ENCODE results near the gene SAMD3. TPM values are rescaled to one million over a fixed set of nuclear protein-coding genes. Genes with fewer than 3 reads are reported as not detected.
"Not testable (repeated sequence)": the region's sequence is repeated elsewhere in the genome, so short reads cannot be mapped to it uniquely, and the experiment has no call there.

The SAMD3 gene
- total and polyA plus RNA-seq, 2 of the 13 experiments (the other 11 are each of a cell fraction or from before 2014, with no cell fraction given): not detected

DNA sequence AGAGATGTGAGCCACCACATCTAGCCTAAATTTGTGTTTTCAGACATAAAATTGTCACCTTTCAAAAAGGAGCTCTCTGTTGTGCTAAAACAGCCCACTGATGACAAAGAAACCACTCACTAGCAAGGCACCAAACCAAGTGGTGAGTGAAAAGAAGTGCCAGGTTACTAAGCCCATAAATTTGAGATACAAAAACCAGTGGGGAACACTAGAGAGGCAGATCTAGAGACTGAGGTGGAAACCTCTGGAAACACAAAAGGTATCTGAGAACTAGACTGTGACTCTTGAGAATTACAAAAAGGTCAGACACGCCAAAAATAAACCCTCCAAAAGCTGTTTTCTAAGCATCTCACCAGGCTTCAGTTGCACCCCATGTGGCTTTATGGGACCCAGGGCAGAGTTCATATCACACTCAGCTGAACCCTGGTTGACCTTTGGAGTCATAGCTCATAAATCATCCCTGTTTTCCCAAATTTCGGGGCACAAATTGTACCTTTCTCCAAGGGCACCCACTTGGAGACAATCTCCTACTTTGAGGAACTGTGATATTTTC lies 24.2 kb downstream of the SAMD3 start (continued):
- TF ChIP-seq ZNF646 (CRISPR knock-in tag; IDR thresholded peaks at IDR 0.05): no peak
- TF ChIP-seq ZNF335 (CRISPR knock-in tag; IDR thresholded peaks at IDR 0.05): no peak
- TF ChIP-seq CERS6 (CRISPR knock-in tag; IDR thresholded peaks at IDR 0.05): no peak
- no peak for TF ChIP-seq YEATS2 (CRISPR knock-in tag; IDR thresholded peaks at IDR 0.05; ENCODE audit: borderline replicate concordance)
- no peak for TF ChIP-seq FUBP1 (CRISPR knock-in tag; IDR thresholded peaks at IDR 0.05; ENCODE audit: borderline replicate concordance)
- no peak for TF ChIP-seq MTA1 (CRISPR knock-in tag; IDR thresholded peaks at IDR 0.05; ENCODE audit: borderline replicate concordance)
- no peak for TF ChIP-seq ZNF317 (CRISPR knock-in tag; IDR thresholded peaks at IDR 0.05)

GRCh38 chr6:130197816-130198482 lies 24.8 kb downstream of the SAMD3 start:
- in situ Hi-C loops (cut with HindIII; ENCODE audit: extremely low pct_ligation_motif_present, low pct_unique_long_range_greater_than_20kb); intact Hi-C loops (cut with micrococcal nuclease; ENCODE audit: unreplicated experiment): not testable (repeated sequence)

More at GRCh38 chr6:130197816-130198482, 24.8 kb downstream of the SAMD3 start:
- H3K27ac ChIP-seq (ENCODE audit: extremely low read length, insufficient read depth, low read length); H3K36me3 ChIP-seq (replicated peaks in 1 of 2; ENCODE audit: control insufficient read depth in 1 of 2, insufficient read depth in 2 of 2, low read length in 2 of 2); H3K79me2 ChIP-seq (ENCODE audit: insufficient read depth, low read length); DNase-seq (ENCODE audit: low spot score); H3K9me3 ChIP-seq (ENCODE audit: low read length); ATAC-seq; H3K9ac ChIP-seq (ENCODE audit: insufficient read depth, low read depth, low read length); H4K20me1 ChIP-seq (ENCODE audit: insufficient read depth, low read length); FAIRE-seq; POLR2A ChIA-PET; CTCF ChIA-PET (ENCODE audit: low intra/inter-chr PET ratio, low total read pairs); H3K4me1 ChIP-seq (ENCODE audit: insufficient read depth, low read length); H3K4me2 ChIP-seq (ENCODE audit: low read depth, low read length); BruUV-seq (replicated peaks); H3K27me3 ChIP-seq (ENCODE audit: control insufficient read depth in 1 of 2, insufficient read depth in 2 of 2, low read length in 2 of 2); H3K4me3 ChIP-seq (replicated peaks in 1 of 3; ENCODE audit: insufficient read depth in 1 of 3, low read depth in 2 of 3, low read length in 3 of 3); H2AFZ ChIP-seq (ENCODE audit: low read length): not testable (repeated sequence)
- 26% methylated on average over 9 of the region's 9 CpGs for WGBS (ENCODE audit: low lambda C conversion rate)
